Stimulated activated CD4-positive, alpha-beta T cell treated with anti-CD3 and anti-CD28 coated beads, Interleukin-4, amount 100 ng/mL, for 4 hours (primary cell): ENCODE data around the gene KCNQ2.
"Not testable (repeated sequence)": the region's sequence is repeated elsewhere in the genome, so short reads cannot be mapped to it uniquely, and the experiment has no call there.

Experiments used
- DNase-seq, 2 experiments: peaks; one replicate each; pipeline ENCODE4 v3.0.0-alpha.2; 2020

The KCNQ2 gene

DNA sequence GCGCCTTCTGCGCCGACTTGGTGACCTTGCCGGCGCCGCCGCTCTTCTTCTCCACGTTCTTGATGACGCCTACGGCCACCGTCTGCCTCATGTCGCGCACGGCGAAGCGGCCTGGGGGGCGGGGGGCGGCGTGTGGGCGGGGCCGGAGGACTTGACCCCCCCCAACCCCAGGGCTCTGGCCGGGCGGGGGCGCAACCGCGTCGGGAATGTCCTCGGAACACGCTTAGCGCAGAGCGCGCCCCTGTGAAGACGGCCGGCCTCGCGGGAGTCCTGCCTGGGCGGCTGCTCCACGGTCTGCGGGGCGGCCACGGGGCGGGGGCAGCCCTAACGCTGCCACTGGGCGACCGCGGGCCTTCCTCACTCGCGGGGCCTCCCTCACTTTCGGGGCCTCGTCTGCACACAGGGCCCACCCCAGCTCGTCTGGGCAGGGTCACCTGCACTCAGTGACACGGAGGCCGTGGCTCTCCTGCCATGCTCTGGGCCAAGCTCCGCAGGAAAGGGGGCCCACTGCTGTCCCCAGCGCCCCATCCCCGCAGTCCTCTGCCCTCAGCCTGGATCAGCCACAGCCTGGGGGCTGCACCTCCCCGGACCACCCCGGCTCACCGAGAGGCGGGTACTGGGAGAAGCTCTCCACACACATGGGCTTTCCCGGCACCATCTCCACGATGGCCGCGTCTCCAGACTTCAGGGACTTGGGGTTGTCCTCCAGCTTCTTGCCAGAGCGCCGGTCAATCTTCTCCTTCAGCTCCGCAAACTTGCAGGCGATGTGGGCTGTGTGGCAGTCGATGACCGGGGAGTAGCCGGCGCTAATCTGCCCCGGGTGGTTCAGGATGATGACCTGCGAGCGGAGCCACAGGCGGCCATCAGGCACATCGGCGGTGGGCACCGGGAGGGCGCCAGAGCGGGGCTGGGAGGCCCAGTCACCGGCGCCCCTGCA lies 16.1 kb upstream of the KCNQ2 start:
- DNase-seq: no peak

DNA sequence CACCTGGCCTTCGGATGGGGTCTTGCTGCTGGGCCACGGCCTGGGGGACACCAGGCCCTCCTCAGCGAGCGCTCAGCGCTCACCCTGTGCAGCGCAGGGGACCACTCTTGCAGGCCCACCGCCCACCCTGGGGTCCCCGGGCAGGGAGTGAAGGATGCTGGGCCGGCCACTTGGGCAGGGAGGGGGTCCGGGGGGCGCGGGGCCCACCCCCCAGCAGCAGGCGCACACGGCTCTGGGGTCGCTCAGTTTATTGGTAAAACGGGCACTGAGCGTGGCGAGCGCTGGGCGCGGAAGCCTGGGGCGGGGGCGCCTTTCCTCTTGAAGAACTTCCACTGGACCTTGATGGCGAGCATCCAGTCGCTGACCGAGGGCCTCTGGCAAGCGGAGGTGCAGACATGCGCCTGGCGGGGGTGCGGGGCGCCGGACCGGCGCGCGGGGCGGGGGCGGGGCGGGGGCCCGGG lies 15.4 kb upstream of the KCNQ2 start:
- no peak for DNase-seq

DNA sequence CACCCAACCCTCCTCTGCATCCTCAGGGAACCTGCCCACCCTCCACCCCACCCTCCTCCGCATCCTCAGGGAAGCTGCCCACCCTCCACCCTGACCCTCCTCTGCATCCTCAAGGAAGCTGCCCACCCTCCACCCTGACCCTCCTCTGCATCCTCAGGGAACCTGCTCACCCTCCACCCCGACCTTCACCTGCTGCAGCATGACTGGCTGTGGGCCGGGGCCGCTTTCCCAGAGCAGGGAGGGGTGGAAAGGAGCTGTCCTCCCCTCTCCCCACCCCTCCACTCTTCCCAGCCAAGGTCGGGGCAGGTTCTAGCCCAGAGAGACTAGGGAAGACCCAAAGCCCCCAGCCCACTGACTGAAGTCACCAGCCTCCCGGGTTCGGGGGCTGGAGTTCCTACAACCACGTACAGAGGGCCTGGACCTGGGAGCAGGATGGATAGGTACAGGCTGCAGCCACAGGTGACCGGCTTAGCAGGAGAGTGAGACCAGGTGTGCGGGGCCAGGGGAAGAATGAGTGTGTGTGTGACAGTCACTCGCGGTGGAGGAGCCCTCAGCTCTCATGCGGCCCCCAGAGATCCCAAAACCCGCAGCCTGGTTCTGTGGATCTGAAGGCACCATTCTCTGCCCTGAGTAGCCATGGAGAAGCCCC lies 14.8 kb upstream of the KCNQ2 start:
- no peak for DNase-seq

DNA sequence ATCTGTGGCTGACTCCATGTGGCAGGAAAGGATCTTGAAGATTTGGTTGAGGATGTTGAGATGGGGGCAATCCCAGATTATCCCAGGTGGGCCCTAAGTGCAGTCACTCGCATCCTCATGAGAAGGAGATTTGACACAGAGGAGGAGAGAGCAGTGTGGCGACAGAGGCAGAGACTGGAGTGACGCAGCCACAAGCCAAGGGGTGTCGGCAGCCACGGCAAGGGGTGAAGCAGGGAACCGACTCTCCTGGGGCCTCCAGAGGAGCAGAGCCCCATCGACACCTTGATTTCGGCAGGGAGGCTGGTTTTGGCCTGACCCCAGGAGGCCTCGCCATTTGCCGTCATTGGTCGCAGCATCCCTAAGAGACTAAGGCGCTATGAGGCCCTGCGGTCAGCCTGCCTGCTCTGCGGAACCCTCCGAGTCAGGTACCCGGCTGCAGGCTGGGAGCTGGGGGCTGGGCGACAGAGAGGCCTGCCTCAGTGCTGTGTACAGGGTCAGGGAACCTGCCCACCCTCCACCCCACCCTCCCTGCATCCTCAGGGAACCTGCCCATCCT lies 13.9 kb upstream of the KCNQ2 start:
- DNase-seq: no peak

DNA sequence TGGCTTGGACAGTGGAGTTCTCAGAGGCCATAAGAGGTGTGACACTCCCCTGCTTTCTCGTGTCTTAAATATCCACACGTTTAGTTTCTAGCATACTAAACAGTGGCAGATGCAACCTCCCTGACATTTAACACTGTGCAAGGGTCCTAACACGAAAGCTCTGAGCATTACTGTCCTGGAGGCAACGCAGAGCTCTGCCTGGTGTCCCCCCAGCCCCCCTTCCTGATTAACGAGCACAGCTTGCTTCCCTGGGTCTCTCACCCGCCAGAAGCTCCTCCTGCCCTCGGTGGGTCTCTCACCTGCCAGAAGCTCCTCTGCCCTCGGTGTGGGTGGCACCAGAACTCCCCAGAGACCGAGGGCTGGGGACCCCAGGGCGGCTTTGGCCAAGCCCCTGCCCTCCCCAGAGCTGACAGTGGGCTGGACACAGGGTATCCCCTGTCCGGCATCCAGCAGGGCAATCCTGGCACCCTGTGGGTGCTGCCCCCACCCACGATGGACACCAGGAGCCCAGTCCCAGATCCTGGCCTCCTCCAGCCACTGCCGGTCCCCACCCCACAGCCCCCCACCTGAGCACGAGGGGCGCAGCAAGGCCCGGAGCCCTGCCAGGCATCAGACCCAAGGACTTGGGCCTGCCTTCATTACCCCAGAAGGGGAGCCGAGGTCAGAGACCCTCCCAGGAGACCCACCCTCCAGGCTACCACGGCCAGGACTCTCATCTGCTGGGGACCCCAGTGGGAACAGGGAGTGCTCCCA lies 12.4 kb upstream of the KCNQ2 start:
- DNase-seq: no peak

DNA sequence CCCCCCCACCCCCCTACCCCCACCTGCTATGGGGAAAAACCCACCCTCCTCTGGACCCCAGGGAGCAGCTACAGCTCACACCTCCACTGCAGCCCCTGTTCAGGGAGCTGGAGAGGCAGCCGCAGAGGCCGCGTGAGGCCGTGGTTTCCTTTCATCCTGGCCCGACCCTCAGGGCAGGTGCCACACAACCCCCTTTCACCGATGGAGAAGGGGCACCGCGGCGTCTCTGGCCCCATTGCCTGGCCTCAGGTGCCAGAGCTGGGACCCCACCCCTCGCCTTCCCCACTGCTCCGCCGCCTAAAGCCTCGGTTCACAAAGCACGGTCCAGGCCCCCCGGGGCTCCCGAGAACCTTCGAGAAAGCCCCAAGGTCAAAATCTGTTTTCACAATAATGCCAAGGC lies 11.8 kb upstream of the KCNQ2 start:
- DNase-seq: no peak

DNA sequence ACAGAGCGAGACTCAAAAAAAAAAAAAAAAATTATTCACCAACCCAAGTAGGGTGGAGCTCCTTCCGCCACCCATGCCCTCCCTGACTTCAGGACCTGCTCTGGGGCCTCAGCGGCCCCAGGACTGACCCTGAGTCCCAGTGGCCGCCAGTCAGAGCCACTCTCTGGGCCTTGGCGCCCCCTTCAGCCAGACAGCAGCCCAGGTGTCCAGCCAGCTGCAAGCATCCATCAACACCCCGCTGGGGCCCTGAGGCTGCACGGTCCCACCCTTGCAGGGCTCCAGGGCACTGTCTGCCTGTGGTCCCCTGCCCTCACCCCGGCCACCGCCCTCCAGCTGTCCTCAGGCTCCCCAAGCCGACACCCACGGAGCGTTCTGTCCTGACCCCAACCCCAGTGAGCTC lies 11.4 kb upstream of the KCNQ2 start:
- no peak for DNase-seq

DNA sequence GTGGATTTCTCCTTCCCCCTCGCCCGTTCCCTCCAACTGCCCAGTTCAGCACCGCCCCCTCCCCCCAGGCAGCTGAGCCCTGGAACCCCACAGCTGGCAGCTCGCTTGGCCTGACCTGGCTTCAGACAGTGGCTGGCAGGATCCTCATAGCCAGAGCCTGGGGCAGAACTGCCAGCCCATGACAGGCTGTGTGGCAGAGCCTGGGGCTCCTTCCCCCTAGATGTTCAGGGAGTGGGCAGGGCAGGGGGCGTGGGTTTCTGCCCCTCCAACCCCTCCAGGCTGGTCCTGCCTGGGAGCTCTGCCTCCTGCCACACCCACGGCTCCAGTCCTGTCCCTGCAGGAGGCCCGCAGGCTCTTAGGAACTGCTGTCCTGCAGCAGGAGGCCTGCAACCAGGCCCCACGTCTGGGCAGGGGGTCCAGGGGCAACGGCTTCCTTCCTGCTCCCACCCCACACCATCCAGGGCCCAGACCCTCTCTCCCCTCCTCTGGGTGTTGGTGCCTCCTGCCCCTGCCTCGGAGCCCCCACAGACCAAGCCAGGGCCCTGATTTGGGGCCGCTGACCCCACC lies 9.6 kb upstream of the KCNQ2 start:
- DNase-seq: no peak

DNA sequence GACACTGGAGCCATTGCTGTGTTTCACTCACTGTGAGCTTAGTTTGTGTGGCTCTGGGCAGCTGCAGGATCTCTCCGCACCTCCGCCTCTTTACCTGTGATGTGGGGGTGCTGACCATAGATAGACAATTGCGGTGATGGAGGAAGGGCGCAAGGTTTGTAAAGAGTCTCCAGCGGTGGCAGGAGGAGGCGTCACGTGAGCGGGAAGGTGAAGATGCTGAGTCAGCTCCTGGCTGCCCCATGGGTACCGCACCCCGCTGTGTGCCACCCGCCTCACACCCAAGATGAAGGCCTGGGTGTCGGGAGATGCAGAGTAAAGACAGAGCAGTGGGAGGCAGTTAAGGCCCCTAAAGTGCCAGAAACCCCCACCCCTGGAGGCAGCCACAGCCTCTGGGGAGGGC lies 9.0 kb upstream of the KCNQ2 start:
- no peak for DNase-seq

DNA sequence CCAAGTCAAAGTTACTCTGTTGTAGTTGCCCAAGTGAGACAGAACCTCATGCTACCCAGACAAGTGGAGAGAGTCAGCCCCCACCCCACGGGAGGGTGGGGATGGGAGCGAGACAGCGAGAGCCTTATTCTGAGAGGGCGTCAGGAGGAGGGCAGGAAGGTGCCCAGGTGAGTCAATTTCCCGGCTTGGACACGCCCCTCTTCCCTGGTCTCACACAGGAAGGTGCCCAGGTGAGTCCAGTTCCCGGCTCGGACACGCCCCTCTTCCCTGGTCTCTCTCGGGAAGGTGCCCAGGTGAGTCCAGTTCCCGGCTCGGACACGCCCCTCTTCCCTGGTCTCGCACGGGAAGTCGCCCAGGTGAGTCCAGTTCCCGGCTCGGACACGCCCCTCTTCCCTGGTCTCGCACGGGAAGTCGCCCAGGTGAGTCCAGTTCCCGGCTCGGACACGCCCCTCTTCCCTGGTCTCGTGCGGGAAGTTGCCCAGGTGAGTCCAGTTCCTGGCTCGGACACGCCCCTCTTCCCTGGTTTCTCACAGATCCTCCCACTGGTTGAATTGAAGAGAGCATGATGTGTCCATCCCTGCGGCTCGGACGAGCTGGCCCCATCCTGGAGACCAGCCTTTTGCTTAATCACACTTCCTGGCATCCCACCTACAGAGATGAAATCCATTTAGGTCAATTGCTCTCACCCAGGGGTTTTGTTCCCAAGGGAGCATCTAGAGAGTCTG lies 7.4 kb upstream of the KCNQ2 start:
- DNase-seq: not testable (repeated sequence)

DNA sequence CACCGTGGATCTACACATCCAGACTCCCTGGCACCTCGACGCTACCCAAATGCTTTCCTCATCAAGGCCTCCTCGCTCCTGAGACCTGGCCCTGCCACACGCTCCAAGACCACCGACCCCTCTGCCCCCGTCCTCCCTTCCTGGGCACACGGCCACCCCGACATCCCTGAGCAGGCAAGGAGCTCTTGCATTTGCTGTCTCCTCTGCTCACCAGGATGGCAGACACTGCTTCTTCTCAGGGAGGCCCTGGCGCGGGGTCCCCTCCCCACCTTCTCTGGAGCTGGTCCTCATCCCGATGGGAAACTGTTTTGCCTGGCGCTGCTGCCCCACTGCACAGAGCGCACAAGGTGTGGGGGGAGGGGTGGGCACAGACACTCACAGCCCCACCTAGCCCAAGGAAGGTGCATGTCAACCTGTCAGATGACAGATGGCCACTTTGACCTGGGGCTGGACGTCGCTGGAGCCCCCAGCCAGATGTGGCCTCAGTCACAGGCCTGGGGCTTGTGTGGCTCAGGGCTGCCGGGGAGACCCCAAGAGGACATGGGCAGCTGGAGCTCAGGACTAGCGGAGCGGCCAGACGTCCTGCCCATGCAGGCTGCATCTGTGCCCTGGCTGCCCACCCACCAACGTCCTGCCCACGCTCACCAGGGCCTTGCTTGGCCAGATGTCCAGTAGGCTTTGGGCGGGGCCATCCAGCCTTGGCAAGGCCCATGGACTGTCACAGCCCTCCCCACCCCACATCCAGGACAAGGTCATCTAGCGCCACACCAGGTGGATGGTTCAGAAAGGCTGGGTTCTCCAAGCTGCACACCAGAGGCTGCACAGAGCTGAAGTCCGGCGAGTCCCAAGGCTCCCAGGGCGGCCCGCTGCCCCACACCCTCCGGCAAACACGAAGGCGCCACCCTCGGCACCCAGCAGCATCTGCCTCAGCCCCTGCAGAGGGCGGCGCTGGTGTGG lies 6.2 kb upstream of the KCNQ2 start:
- no peak for DNase-seq

DNA sequence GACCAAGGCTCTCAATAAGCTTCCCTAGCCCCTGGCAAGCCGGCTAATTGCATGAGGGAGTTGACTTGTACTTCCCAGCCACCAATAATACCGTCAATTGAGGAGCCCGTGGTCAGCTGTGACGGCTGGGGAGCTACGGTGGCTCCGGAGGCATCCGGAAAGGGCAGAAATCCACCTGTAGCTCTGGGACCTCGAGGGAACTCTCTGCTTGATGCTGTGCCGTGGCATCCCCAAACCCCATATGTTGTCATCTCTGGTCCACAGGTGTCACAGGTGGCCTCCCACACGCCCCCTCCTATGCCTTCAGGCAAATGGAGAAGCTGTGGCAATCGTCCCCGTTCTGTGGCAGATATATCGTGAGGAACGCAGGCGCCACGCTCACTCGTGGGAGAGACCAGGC lies 5.5 kb upstream of the KCNQ2 start:
- no peak for DNase-seq

DNA sequence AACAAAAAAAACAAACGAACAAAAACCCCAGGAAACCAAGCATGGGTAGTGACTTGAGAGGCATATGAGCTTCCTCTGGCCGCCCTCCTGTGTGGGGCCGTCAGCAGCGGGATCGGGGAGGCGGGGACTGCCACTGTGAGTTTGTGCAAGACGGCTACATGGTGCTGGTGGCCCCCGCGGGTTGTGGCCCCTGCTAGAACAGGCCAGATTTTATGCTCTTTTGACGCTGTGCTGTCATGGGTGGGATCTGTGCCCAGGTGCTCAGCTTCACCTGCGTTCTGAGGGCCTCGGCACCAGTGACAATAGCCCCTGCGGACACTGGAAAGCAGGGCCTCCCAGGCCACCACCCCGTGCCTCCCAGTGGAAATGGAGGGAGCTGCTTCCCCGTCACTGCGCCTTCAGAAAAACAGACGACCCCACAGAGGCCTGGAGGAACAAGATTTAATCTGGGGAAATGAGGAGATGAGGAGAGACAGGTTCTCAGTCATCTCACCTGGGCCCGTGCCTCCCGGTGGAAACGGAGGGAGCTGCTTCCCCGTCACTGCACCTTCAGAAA lies 4.7 kb upstream of the KCNQ2 start:
- no peak for DNase-seq

DNA sequence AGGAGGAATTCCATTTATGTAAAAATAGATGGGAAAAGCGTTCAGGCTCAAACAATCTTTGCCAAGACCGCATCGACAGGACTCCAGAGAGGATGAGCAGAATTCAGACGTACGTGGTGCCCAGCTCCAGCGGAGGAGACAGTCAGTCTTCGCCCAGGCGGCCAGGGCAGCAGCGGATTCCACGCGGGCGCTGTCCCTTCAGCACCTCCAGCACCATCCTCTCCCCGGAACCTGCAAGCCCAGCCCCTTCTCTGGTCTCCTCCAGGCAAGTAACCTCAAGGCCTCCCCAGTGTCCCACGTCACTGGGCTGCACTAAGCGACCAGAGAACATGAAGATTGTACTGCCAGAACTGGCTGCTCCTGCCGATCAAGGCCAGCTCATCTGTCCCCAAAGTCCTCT lies 2.8 kb upstream of the KCNQ2 start:
- DNase-seq: no peak

DNA sequence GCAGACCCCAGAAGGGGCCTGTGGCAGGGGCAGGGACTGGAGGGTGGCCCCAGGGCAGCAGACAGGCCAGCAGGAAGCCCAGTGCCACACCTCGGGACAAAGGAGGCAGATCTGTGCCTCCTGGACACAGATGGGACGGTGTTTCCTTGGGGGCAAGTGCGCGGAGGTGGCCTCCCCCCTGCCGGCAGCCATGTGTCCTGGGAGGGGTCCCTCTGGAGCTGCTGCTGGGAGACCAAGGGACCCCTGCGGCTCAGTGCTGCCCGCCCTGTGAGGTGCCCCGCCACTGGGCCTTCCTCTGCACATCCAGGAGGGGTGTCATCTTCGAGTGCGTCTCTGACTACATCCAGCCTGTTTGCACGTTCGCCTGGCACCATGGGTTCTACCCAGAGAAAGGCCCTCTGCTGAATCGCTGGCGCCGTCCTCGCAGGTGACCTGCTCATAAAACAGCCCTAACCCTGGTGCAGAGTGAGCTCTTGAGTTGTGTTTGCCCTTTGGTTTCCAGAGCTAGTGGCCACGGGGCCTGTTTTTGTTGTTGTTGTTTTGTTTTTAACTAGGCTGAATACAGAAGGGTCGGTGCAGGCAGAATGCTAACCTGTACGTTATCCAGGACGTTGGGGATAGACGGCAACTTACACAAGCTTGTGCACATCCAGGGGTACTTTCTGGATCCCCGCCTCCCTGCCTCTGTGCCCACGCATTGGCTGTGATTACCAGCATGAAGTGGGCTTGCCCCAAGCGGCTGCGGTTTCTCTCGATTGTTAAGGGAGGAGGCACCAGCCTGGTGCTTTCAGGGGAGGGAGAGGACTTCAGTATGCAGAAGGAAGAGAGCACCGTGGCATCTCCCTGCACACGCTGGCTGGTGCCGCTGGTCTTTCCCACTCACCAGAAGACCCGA lies 1.3 kb upstream of the KCNQ2 start:
- DNase-seq: peak in 1 of 2 experiments; percentile 12

DNA sequence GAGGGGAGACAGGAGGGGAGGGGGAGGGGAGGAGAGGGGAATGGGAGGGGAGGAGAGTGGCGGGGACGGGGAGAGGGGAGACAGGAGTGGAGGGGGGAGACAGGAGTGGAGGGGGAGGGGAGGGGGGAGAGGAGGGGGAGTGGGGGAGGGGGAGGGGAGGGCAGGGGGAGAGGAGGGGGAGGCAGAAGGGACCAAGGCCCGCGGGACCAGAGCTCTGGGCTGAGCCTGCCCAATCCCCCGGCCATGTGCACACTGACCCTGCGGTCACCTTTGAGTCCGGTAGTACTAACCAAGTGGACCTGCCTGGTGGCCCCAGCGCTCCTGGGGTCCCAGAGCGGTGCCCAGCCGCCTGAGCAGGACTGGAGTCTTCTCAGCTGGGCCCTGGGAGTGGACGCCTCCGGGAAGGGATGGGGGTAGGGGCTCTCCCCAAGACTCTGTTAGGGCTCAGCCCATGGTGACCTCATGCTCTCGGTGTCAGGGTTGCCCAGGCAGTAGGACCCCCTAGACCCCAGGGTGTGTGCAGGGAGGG lies 471 bp upstream of the KCNQ2 start:
- DNase-seq: no peak

DNA sequence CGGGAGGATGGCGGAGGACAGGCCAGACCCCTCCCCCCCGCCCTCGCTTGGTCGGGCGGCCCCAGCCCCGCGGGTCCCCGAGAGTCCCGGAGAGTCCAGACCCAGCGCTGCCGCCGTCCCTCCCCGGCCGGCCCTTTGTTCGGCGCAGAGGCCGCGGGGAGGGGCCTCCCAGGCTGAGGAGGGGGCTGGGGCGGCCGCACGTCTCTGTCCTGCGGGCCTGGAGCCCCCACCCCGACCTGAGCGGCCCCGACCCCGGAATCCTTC lies 806 bp downstream of the KCNQ2 start:
- no peak for DNase-seq

DNA sequence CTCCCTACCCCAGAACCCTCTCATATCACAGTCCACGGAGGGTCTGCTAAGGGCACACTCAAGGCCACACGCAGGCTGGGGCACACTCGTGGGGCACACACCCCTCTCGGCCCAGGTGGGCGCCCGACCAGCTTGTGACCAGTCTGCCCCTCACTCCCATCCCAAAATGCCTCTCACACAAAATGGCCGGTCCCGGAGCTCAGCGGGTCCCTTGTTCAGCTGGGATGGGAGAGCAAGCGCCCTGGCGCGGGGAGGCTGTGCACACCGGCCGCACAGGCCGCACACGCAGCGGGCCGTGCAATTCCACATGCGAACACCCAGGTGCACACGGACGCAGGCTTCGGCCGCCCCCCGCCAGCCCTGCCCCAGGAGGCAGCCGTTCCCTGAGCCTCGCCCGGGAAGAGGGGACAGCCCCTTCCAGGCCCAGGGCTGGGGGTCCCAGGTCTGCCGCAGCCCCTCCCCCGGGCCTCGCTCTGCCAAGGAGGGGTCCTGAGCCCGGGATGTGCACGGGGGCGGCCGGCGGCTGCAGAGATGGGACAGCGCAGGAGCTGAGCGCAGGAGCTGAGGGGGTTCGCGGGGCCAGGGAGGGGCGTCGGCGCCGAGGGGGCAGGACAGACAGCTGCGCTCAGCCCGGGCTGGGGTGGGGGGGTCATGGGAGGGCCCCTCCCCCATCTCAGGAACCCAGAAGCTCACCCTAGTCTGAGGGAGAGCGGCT lies 1.3 kb downstream of the KCNQ2 start:
- no peak for DNase-seq

DNA sequence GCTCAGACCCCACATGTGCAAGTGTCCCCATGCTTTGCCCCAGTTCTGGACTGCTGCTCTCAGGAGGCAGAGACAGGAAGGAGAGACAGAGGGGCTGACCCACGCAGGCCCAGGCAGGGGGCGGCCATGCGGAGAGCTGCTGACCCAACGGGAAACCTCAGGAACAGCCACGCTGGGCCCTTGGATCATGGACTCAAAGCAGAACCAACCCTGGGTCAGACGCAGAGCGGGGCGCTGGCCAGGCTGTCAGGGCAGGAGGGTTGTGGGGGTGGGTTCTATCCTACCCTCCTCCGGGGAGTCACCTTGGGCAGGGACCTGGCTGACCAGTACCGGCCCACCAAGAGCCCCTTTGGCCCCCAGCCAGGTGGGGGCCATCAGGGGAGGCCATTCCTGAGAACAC lies 2.0 kb downstream of the KCNQ2 start:
- no peak for DNase-seq
